ENCODE results near the gene MS4A10.
"Not testable (repeated sequence)": the region's sequence is repeated elsewhere in the genome, so short reads cannot be mapped to it uniquely, and the experiment has no call there.

Gene MS4A10

GRCh38 chr11:60788401-60789125 is 3.4 kb downstream of the MS4A10 start:
- DNase-seq: no peak

GRCh38 chr11:60790726-60791125 is 5.6 kb downstream of the MS4A10 start:
- no peak for DNase-seq

GRCh38 chr11:60791153-60791933 is 6.2 kb downstream of the MS4A10 start:
- no peak for DNase-seq

- DNase-seq: no peak
Observed at GRCh38 chr11:60792521-60792920, 7.4 kb downstream of the MS4A10 start.

GRCh38 chr11:60795291-60795690 is 10.2 kb downstream of the MS4A10 start:
- no peak for DNase-seq

- DNase-seq: no peak
Observed at GRCh38 chr11:60797846-60798630, 12.9 kb downstream of the MS4A10 start.

- DNase-seq: no peak
Observed at GRCh38 chr11:60798631-60799030, 13.5 kb downstream of the MS4A10 start.

- no peak for DNase-seq
Observed at GRCh38 chr11:60801194-60801593, 16.1 kb downstream of the MS4A10 start.

GRCh38 chr11:60803273-60803936 is 18.3 kb downstream of the MS4A10 start:
- DNase-seq: no peak

GRCh38 chr11:60809249-60809648 is 24.1 kb downstream of the MS4A10 start:
- DNase-seq: no peak

GRCh38 chr11:60809691-60810090 is 24.6 kb downstream of the MS4A10 start:
- no peak for DNase-seq

GRCh38 chr11:60810151-60810550 is 25.0 kb downstream of the MS4A10 start:
- DNase-seq: no peak

GRCh38 chr11:60810569-60810968 is 25.4 kb downstream of the MS4A10 start:
- DNase-seq: no peak

- no peak for DNase-seq
Observed at GRCh38 chr11:60813324-60813723, 28.2 kb downstream of the MS4A10 start.

- DNase-seq: no peak
Observed at GRCh38 chr11:60814112-60814511, 29.0 kb downstream of the MS4A10 start.

GRCh38 chr11:60816590-60817157 is 31.5 kb downstream of the MS4A10 start:
- DNase-seq: no peak

- DNase-seq: no peak
Observed at GRCh38 chr11:60818057-60818456, 32.9 kb downstream of the MS4A10 start.

GRCh38 chr11:60821827-60822599 is 36.9 kb downstream of the MS4A10 start:
- DNase-seq: no peak

GRCh38 chr11:60823745-60824306 is 38.7 kb downstream of the MS4A10 start:
- DNase-seq: not testable (repeated sequence)

GRCh38 chr11:60825118-60825517 is 40.0 kb downstream of the MS4A10 start:
- no peak for DNase-seq

GRCh38 chr11:60825790-60826189 is 40.7 kb downstream of the MS4A10 start:
- no peak for DNase-seq
